Rectal smooth muscle tissue (tissue), 1 donor: ENCODE results near the gene KBTBD2.
A peak's percentile ranks its signal among the peaks of the same experiment; 100 is the strongest.
"Not testable (repeated sequence)": the region's sequence is repeated elsewhere in the genome, so short reads cannot be mapped to it uniquely, and the experiment has no call there.

Experiments used
- H3K27ac ChIP-seq: one replicate; pipeline ENCODE4 v1.7.0; 2013; ENCODE audit warnings: low read depth, low read length, inconsistent platforms
- H3K27me3 ChIP-seq: one replicate; pipeline ENCODE4 v1.7.0; 2013; ENCODE audit warnings: low read length; ENCODE audit not compliant: control insufficient read depth, insufficient read depth
- H3K36me3 ChIP-seq: one replicate; pipeline ENCODE4 v1.7.0; 2013; ENCODE audit warnings: low read length; ENCODE audit not compliant: control insufficient read depth, insufficient read depth
- H3K4me1 ChIP-seq: one replicate; pipeline ENCODE4 v1.7.0; 2013; ENCODE audit warnings: low read length; ENCODE audit not compliant: control insufficient read depth, insufficient read depth
- H3K4me3 ChIP-seq: one replicate; pipeline ENCODE4 v1.7.0; 2013; ENCODE audit warnings: low read length
- H3K9ac ChIP-seq: one replicate; pipeline ENCODE4 v1.7.0; 2013; ENCODE audit warnings: low read length

KBTBD2 gene

DNA sequence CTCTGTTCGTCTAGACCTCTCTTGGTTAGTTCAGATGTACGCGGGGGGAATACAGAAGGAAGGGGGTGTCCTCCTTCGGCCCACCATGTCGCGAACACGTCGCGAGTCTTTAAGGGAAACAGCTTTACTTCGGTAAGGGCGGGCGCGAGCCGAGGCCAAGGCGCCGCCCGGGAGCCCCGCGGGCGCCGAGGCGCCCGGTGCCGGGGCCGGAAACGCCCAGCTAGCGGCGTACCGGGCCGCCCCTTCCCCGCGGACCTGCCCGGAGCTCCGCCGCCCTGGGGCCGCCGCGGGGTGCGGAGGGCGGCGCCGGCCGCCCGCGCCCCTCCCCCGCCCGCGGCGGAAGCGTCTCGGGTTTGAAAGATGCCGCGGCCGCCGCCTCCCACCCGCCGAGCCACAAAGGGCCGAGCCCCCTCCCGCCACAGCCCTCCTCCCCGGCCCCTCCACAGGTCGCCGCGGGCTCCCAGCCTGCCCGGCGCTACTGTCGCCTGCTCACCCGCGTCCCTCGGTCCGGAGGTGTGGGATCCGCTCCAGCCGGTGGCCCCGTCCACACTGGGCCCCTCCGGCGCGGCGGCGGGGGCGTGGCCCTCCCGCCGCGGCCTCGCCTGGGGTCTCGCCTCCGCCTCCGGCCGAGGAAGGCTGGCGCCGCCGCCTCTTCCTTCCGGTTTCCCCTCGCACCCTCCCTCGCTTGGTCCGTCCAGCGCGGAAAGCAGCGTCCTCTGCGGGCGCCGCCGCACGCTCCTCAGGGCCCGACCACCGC is at the start of gene KBTBD2:
Gene KBTBD2 (minus strand): TSS at position 718 of the 757 bp plus-strand sequence. CDS start 12,156 bp downstream, outside the sequence.
- Histone ChIP-seq H3K27me3 (no peaks in the 10 kb centered on the region), H3K27ac (peak within 1 kb of the TSS; percentile 96), H3K9ac (peak within 1 kb of the TSS; percentile 59), H3K4me1 (peaks cover 18% of the 10 kb centered on the region), H3K4me3 (peak within 1 kb of the TSS; percentile 70), H3K36me3 (no peaks in the 10 kb centered on the region)

DNA sequence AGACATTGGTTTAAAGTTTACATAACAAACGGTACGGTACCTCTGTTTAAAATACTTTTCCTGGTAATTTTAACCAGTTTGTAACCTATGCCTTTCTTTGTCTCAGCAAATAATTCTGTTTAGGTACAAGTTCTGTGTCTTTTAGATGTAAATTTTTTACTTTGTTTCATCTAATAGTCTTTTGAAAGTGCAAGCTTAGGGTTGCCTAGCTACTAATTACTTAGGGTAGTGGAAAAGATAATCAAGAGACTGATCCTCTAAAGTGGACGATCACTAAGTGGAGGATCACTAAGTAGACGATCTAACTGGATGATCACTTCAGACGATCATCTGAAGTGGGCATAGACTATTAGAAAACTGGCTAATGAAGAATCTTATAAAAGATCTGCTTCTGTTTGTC is 49.6 kb upstream of the KBTBD2 start:
- peak overlapping the region; percentile 85 for H3K4me3 ChIP-seq
- no peak overlapping the region for H3K9ac ChIP-seq
- H3K27ac ChIP-seq = peak overlapping the region; percentile 91
- no peaks in the 10 kb centered on the region for H3K36me3 ChIP-seq
- H3K27me3 ChIP-seq = no peaks in the 10 kb centered on the region
- peaks cover 25% of the 10 kb centered on the region for H3K4me1 ChIP-seq

DNA sequence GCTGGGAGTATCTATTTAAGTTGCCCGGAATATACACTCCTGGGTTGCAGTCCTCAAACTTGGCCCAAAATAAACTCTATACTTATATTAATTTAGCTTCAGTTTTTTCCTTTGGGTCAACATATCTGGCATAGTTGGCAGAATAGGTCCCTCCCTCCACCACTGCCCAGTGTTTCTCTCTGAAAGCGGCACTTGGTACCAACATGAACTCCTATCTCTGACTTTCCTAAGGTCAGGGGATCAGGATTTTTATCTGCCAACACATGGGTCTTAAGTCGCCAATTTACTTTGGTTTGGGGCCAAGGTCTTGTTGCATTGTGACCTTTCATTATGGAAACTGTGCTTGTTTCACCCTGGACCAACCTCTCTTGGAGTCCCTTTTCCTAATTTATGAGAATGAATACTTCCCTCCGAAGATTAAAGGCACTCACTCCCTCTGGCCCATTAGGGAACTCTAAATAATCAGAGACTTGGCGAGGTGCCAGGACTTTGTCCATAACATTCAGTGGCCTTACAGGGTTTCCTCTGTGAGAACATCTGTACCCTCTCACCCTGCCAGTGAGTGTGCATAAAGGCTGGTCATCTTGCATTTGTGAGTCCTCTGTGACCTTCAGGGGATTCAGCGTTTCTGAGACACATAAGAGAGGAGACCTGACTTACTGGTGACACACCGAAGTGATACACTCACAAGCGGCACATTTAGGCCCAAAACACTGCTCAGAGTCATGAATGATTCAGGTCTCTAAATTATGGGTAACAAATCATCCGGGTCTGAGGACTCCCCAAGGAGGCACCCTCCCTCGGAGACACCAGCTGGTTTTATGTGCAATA is 46.0 kb upstream of the KBTBD2 start:
- Histone ChIP-seq H3K9ac (no peak overlapping the region), H3K4me3 (no peak overlapping the region), H3K4me1 (peaks cover 22% of the 10 kb centered on the region), H3K27me3 (no peaks in the 10 kb centered on the region), H3K36me3 (no peaks in the 10 kb centered on the region), H3K27ac (peak overlapping the region; percentile 7)

DNA sequence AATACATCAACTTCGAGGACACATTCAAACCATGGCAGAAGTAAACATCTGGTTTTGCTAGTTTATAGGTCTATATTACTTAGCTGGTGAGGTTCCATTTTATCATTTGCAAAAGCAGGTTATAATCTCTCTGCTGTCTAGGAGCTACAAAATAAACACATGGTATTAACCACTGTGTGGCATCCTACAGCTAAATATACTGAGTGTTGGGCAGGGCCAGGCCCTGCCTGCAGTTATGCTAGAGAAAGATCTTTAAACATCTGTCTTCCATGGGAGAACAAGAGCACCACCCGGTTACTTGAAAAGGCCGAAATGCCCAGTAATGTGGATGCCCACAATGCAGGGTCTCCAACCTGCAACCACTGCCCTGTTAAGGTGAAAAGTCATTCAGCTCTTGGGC is 45.1 kb upstream of the KBTBD2 start:
- H3K27ac ChIP-seq = no peak overlapping the region
- H3K9ac ChIP-seq = no peak overlapping the region
- H3K27me3 ChIP-seq = no peaks in the 10 kb centered on the region
- no peak overlapping the region for H3K4me3 ChIP-seq
- H3K36me3 ChIP-seq = no peaks in the 10 kb centered on the region
- H3K4me1 ChIP-seq = peaks cover 22% of the 10 kb centered on the region

DNA sequence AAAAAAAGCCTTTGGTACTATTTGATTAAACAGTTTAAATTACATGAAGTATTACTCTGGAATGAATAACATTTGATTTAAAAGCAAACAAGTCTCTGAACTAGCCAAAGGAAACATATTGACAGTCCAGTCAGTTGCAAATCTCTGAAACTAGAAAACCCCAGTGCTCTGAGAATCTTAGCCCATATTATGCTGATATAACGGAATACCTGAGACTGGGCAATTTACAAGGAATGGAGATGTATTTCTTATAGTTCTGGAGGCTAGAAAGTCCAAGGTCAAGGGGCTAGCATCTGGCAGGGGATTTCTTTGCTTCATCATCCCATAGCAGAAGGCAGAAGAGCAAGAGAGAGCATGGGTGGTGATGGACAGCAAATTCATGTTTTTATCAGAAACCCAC is 44.0 kb upstream of the KBTBD2 start:
- Histone ChIP-seq H3K36me3 (no peaks in the 10 kb centered on the region), H3K4me3 (no peak overlapping the region), H3K9ac (no peak overlapping the region), H3K4me1 (peaks cover 14% of the 10 kb centered on the region), H3K27ac (no peak overlapping the region), H3K27me3 (no peaks in the 10 kb centered on the region)

DNA sequence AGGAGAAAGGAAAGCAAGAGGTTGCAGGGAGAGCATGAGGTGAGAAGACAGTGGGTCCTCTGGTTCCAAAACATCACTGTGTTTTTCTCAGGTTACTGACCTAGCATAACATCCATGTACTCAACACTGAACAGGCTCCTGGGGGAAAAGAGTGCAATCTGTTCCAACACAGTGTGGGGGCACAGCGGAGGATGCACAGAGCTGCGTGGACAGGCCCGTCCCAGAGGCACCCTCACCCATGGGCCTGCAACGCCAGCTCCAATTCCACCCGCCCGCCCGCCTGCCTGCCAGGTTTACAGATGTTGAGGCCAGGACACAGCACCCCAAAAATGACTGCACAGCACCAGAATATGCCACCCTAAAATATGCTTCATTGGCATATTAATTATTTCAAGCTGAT is 38.8 kb upstream of the KBTBD2 start:
- no peaks in the 10 kb centered on the region for H3K4me1 ChIP-seq
- H3K36me3 ChIP-seq = peaks cover 8% of the 10 kb centered on the region

DNA sequence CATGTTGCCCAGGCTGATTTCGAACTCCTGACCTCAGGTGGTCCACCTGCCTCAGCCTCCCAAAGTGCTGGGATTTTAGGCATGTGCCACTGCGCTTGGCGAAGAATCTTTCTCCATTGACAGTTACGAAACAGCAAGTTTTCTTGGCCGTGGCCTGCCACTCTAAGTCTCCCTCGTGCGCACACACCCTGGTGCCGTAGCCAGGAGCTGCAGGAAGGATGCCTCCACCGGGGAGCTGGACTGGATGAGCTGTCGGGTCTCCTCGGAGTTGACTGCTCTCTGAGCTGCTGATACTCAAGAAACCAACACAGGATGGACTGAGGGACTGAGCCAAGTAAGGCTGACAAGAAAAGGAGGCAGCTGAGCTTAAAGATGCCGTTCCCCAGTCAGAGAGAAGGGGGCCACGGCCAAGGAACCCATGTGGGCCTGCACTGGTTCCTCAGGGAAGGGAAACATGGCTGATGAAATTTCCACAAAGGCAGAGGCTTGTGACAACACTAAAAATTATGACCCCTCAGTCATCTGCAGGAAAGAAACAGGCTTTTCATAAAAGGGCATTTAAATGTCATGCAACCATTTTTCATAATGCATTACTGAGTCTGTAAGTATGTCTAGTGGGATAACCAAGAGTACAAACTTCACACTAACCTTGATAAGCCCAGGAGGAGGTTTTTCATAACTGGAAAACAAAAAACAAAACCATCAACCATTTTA is 38.0 kb upstream of the KBTBD2 start:
- Histone ChIP-seq H3K4me3 (no peak overlapping the region), H3K4me1 (no peaks in the 10 kb centered on the region), H3K27ac (no peak overlapping the region), H3K36me3 (peaks cover 8% of the 10 kb centered on the region), H3K9ac (no peak overlapping the region), H3K27me3 (no peaks in the 10 kb centered on the region)

More for the DNA sequence above, 38.8 kb upstream of the KBTBD2 start:
- H3K4me3 ChIP-seq = no peak overlapping the region
- H3K27me3 ChIP-seq = no peaks in the 10 kb centered on the region
- H3K27ac ChIP-seq = no peak overlapping the region
- no peak overlapping the region for H3K9ac ChIP-seq

DNA sequence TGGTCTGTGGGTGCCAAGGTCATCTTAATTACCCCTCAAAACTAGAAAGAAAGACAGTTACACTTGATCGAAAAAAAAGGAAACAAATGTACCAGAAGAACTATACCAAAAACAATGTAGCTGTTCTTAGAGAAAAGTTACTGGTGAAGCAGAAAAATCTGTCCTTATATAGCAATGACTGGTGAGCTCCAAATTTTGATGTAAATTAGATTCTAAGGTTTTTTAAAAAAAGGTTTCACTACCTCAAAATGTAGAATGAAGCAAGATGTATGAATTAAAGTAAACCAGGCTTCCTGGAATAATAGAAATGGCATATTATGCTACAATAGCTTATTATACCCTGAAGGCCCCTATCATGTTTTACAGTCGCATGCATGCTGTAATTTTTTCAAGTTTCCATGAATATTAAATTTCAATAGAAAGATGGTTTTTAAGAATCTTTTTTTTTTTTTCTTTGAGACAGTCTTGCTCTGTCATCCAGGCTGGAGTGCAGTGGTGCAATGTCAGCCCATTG is 37.3 kb upstream of the KBTBD2 start:
- Histone ChIP-seq H3K4me1 (no peaks in the 10 kb centered on the region), H3K27me3 (no peaks in the 10 kb centered on the region), H3K9ac (no peak overlapping the region), H3K36me3 (peaks cover 8% of the 10 kb centered on the region), H3K27ac (no peak overlapping the region), H3K4me3 (no peak overlapping the region)

DNA sequence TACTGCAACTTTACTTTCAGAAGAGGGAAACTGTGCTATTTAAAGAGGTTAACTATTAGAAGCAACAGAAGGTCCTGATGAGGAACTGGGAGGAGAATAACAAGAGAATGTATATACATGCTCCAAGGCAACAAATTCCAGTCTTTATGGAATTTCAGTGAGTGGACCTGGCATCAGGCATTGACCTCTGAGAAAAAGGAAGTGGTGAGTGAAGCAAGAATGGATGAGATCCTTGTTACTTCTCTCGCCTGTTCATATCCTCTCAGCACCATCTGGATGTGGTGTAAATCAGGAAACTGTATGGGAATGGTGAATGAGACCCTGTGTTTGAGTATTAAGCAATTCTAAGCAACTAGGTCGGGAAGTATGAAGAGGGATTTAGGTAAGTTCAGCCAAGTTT is 30.3 kb upstream of the KBTBD2 start:
- H3K27me3 ChIP-seq = no peaks in the 10 kb centered on the region
- H3K4me3 ChIP-seq = no peak overlapping the region
- H3K27ac ChIP-seq = no peak overlapping the region
- H3K4me1 ChIP-seq = no peaks in the 10 kb centered on the region
- H3K36me3 ChIP-seq = peaks cover 6% of the 10 kb centered on the region
- H3K9ac ChIP-seq = no peak overlapping the region

DNA sequence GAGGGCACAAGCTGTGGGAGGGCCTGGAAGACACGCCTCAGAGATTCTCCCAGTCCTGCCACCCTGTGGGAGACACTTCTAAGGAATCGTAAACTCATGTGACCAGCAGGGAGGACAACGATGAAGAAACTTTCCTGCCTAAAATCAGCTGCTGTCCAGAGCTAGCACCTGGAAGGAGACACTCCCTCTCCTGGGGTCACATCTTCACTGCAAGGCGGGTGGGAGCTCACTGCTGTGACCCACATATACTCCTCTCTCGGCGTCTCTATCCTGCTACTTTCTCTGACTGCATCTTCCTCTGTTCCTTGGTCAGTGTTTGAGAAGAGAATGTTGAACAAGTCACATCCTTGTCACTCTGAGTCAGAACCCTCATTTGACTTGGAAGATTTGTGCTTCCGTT is 25.4 kb upstream of the KBTBD2 start:
- H3K4me1 ChIP-seq, H3K27ac ChIP-seq, H3K9ac ChIP-seq, H3K27me3 ChIP-seq, H3K4me3 ChIP-seq: not testable (repeated sequence)
- H3K36me3 ChIP-seq = peaks cover 15% of the 10 kb centered on the region

DNA sequence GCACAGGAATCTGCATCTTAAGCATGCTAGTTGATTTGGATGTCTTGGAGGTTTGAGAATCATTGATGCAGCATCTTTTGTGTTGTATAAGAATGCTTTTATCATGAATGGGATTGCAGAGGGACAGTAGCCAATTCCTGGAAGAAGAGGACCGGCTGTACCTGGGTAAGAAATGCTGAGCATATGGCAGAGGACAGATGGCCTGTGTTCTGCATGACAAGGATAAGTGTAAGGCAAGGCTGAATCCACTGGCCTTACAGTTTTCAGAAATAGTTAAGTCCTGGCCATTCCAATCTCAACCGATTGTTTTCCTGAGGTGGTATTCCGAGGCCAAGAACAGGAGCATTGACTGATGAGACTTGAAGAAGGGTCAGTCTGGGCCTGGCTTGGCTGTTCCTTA is 24.4 kb upstream of the KBTBD2 start:
- Histone ChIP-seq H3K36me3 (peaks cover 15% of the 10 kb centered on the region), H3K27ac (no peak overlapping the region), H3K4me3 (no peak overlapping the region), H3K27me3 (no peaks in the 10 kb centered on the region), H3K4me1 (no peaks in the 10 kb centered on the region), H3K9ac (no peak overlapping the region)

DNA sequence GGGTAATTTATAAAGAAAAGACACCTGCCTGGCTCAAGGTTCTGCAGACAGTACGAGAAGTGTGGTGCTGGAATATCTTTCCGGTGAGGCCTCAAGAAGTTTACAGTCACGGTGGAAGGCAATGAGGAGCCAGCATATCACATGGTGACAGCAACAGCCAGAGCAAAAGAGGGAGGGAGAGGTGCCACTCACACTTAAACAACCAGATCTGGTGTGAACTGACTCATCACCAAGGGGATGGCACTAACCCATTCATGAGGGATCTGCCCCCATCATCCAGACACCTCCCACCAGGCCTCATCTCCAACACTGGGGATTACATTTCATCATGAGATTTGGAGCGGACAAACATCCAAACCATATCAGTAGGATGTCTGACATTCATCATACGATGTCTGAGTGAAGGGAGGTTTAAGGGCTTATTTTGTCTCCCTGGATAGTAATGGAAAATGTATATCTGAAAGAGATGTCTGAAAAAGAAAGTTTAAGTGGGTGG is 23.5 kb upstream of the KBTBD2 start:
- no peaks in the 10 kb centered on the region for H3K4me1 ChIP-seq
- no peak overlapping the region for H3K9ac ChIP-seq
- H3K36me3 ChIP-seq = peaks cover 15% of the 10 kb centered on the region
- no peak overlapping the region for H3K27ac ChIP-seq
- H3K4me3 ChIP-seq = no peak overlapping the region
- no peaks in the 10 kb centered on the region for H3K27me3 ChIP-seq
